ENCODE results near the gene GSTM4.
"Not testable (repeated sequence)": the region's sequence is repeated elsewhere in the genome, so short reads cannot be mapped to it uniquely, and the experiment has no call there.

GSTM4 gene

DNA sequence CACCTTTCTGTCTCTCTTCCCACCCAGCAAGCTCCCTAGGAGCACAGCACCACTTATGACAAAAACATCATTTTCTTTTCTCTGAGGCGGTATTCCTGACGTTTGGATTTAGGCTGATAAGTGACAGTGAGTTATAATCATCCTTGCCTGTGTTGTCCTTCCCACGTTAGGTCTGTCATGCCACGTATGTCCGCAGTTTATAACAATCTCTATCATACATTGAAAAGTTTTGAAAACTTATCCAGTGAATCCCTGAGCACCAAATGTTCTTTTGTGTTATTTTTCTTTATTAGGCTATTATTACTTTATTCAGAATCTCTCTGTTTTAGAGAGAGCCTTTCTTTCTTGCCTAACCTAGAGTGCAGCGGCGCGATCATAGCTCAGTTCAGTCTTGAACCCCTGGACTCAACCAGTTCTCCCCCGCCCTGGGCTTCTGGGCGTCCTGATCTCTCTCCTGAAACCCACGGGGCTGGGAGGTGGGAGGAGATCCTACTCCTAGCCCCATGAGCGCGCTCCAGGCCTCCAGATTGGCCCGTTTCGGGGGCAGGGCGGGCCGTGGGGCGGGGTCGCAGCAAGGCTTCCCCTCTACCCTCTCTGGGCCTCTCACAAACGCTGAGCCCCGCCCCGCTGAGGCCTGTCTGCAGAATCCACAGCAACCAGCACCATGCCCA is 11.7 kb downstream of the GSTM4 start, which contains the start of gene GSTM2:
TSS of gene GSTM2 (plus strand) at position 606 of the 671 bp plus-strand sequence. CDS start at position 665, 59 bp downstream.
- DNase-seq (ENCODE audit: low read depth in 2 of 2) = peak; percentile 29 to 51

DNA sequence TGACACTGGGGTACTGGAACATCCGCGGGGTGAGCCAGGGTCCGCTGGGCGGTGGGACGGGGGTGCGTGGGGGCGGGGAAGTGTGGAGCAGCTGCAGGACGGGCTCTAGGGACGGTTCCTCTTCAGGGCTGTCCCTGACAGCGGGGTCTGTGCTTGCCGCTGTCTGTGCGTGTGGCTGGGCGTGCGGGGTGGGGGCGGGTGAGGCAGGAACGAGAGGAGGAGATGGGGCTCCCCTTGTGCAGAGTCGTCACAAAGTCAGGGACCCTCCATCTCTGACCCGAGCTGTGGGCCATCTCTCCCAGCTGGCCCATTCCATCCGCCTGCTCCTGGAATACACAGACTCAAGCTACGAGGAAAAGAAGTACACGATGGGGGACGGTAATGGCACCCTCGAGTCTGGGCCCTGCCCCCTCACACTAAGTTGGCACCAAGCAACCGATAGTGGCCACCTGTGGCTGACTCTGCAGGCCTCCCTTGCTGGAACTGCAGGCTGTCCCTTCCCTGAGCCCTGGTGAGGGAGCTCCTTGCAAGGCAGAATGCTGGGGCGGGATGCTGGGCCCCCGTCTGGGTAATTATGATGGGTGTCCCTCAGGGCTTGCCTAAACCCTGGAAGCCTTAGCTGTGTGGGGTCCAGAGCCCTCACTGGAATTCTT is 12.3 kb downstream of the GSTM4 start:
- DNase-seq (ENCODE audit: low read depth in 2 of 2) = no peak

DNA sequence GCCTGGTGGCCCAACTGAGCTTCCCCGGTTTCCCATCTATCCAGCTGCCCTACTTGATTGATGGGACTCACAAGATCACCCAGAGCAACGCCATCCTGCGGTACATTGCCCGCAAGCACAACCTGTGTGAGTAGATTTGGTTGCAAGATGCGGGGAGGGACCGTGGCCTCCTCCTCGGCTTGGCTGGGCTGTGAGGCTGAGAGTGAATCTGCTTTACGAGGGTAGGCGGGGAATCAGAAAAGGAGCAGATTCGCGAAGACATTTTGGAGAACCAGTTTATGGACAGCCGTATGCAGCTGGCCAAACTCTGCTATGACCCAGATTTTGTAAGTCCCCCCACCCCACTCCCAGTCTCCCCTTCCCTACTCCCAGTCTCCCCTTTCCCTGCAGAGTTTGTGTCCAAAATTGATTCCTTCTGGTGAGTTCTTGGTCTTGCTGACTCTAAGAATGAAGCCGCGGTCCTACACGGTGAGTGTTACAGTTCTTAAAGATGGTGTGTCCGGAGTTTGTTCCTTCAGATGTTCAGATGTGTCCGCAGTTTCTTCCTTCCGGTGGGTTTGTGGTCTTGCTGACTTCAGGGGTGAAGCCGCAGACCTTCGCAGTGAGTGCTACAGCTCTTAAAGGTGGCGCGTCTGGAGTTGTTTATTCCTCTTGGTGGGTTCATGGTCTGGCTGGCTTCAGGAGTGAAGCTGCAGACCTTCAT is 13.5 kb downstream of the GSTM4 start:
- no peak for DNase-seq (ENCODE audit: low read depth in 2 of 2)

DNA sequence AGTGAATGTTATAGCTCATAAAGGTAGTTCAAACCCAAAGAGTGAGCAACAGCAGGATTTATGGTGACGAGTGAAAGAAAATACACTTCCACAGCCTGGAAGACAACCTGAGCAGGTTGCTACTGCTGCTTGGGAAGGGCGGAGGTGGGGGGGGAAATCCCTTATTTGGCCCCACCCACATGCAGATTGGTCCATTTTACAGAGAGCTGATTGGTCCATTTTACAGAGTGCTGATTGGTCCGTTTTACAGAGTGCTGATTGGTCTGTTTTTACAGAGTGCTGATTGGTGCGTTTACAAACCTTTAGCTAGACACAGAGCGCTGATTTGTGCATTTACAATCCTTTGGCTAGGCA is 14.0 kb downstream of the GSTM4 start:
- DNase-seq (ENCODE audit: low read depth in 2 of 2) = not testable (repeated sequence)

DNA sequence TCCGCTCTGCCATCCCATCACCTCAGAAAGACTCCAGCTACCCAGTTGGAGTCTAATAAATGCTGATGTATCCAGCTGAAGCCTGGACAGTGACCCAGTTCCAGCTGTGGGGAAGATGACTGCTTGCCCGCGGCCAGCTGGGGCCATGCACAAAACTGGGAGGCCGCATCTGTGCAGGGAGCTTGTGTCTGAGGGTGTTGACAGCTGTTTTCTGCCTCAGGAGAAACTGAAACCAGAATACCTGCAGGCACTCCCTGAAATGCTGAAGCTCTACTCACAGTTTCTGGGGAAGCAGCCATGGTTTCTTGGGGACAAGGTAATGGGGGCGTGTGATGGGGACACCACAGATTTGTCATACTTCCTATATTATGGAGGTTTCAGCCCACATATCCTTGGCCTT is 15.2 kb downstream of the GSTM4 start:
- DNase-seq (ENCODE audit: low read depth in 2 of 2) = no peak

DNA sequence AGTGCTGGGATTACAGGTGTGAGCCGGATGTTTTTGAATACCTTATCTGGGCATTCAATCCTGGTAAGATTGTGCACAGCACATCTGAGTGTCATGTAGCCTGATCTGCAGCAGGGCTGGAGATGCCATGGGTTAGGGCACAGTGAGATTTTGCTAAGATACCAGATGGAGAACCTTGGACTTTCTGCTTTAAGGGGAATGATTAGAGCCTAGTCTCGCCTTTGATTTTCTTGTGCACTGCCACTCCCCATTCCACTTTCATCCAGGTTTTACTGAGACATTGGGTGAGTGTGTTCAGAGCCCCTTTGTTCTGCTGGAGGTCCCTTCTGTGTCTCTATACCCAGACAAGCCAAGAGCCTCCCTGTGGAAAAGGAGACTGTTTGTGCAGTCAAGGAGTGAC is 18.0 kb downstream of the GSTM4 start:
- DNase-seq (ENCODE audit: low read depth in 2 of 2) = not testable (repeated sequence)

DNA sequence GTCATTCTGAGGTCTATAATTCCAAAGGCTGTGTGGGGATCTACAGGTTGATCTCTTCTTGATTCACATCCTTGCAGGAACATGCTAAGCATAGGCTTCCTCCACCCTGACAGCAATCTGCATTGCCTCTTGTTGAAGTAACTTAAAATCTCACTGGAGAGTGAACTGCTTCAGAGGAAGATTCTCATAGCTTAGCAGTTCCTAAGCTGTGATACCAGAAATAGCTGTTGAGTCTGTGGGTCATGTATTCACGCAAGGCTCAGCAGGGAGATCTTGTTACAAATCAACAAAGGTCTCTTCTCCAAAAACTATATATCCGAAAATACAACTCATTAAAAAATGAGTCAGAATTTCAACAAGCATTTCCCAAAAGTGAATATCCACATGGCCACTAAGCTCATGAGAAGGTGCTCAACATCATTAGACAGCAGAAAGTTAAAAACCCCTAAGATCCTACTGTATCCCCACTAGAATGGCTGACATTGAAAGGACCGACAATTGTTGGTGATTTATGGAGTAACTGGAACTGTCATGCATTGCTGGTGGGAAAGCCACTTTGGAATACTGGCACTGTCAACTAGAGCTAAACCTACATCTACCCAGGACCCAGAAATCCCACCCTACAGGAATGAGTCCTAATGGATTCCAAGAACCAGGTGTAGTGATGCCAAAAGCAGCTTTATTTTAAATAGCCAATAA is 20.9 kb downstream of the GSTM4 start:
- DNase-seq (ENCODE audit: low read depth in 2 of 2) = not testable (repeated sequence)

DNA sequence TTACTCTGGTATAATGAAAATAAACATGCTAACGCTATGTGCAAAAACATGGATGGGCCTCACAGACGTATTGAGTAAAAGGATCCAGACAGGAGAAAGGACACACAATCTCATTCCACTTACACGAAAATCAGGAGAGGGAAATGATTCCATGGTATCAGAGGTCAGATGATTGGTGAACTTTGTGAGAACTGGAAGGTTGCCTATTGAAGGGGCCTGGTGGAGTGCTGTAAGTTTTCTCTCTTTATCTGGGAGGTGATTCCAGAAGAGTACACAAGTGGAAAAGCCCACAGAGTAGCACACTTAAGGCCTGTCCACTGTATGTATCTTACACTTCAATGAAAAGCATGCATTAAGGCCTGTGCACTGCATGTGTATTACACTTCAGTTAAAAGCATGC is 21.6 kb downstream of the GSTM4 start:
- DNase-seq (ENCODE audit: low read depth in 2 of 2) = no peak

DNA sequence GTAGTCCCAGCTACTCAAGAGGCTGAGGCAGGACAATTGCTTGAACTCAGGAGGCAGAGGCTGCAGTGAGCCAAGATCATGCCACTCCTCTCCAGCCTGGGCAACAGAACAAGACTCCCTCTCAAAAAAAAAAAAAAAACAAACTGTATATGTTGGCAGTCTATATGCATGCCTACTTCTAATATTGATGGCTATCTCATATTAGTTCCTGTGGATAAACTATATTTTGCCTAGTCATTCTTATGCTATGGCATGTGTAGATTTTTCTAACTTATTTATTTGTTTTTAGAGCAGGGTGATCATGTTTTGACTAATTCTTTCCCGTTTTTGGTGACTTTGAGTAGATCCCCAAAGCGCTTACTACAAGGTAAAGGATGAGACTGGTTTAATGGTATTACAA is 22.7 kb downstream of the GSTM4 start:
- DNase-seq (ENCODE audit: low read depth in 2 of 2) = not testable (repeated sequence)

DNA sequence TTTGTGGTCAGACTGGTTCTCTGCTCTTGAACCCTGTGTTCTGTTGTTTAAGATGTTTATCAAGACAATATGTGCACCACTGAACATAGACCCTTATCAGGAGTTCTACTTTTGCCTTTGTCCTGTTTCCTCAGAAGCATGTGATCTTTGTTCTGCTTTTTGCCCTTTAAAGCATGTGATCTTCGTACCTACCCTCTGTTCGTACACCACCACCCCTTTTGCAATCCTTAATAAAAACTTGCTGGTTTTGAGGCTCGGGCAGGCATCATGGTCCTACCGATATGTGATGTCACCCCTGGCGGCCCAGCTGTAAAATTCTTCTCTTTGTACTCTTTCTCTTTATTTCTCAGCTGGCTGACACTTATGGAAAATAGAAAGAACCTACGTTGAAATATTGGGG is 28.9 kb downstream of the GSTM4 start:
- not testable (repeated sequence) for DNase-seq (ENCODE audit: low read depth in 2 of 2)

DNA sequence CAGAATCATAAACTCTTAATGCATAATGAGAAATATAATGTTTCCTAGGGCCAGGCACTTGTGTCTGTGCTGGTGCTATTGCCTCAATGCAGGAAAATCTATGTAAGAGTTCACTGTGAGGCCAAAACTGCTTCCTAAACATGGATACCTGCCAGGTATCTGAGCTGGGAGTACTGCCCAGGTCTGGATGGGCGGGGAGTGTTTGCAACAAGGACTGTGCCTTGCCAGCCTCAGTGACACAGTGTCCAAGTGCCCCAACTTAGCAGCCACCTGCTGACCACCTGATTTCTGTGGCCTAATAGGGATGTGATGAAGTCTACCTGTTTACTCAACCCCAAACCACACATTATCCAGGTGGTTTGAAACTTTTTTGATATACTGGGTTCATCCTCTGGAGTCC is 29.5 kb downstream of the GSTM4 start:
- not testable (repeated sequence) for DNase-seq (ENCODE audit: low read depth in 2 of 2)

DNA sequence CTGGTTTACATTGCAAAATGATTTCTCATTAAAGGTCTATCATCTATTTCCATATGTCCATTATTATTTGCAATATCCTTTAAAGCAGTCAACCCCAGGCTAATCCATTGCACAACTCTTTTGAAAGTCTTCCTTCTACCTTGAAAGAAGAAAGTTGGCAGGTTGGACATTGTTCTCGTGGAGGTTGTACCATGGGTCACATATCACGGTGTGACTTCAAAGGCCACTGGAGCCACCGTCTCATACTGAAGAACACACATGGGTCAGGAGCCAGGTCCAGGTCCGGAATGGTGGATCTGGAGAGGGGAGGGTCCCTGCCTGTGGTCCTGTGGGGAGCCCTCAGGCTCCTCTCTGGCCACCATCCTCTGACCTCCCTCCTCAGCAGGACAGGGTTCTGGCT is 30.0 kb downstream of the GSTM4 start:
- DNase-seq (ENCODE audit: low read depth in 2 of 2) = not testable (repeated sequence)

DNA sequence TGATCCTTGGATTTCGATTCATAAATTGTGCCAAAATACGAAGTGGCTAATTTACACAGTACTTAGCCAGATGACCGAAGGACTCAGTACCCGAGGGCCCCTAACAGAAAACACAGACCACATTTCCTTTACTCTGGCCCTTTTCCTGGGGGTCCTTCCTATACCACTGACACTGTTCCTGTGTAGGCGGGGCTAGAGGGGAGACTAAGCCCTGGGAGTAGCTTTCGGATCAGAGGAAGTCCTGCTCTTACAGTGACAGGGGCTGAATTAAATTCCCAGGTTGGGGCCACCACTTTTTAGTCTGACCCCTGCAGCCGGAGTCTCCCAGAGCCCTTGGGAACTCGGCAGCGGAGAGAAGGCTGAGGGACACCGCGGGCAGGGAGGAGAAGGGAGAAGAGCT is 31.2 kb downstream of the GSTM4 start:
- DNase-seq (ENCODE audit: low read depth in 2 of 2) = not testable (repeated sequence)

DNA sequence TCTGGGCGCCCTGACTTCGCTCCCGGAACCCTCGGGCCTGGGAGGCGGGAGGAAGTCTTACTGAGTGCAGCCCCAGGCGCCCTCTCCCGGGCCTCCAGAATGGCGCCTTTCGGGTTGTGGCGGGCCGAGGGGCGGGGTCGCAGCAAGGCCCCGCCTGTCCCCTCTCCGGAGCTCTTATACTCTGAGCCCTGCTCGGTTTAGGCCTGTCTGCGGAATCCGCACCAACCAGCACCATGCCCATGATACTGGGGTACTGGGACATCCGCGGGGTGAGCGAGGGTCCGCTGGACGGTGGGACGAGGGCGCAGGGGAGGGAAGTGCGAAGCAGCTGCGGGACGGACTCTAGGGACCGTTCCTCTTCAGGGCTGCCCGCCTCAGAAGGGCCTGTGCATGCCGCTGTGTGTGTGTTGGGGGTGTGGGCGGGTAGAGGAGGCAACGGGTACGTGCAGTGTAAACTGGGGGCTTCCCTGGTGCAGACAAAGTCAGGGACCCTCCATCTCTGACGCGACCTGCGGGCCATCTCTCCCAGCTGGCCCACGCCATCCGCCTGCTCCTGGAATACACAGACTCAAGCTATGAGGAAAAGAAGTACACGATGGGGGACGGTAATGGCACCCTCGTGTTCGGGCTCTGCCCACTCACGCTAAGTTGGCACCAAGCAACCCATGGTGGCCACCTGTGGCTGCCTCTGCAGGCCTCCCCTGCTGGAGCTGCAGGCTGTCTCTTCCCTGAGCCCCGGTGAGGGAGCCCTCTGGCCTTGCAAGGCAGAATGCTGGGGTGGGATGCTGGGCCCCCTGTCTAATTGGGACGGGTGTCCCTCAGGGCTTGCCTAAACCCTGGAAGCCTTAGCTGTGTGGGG is 32.0 kb downstream of the GSTM4 start, which contains the start of gene GSTM1:
TSS of gene GSTM1 (plus strand) at position 177 of the 859 bp plus-strand sequence. CDS start at position 234, 57 bp downstream.
- DNase-seq (ENCODE audit: low read depth in 2 of 2) = peak in 1 of 2 donors; percentile 69

DNA sequence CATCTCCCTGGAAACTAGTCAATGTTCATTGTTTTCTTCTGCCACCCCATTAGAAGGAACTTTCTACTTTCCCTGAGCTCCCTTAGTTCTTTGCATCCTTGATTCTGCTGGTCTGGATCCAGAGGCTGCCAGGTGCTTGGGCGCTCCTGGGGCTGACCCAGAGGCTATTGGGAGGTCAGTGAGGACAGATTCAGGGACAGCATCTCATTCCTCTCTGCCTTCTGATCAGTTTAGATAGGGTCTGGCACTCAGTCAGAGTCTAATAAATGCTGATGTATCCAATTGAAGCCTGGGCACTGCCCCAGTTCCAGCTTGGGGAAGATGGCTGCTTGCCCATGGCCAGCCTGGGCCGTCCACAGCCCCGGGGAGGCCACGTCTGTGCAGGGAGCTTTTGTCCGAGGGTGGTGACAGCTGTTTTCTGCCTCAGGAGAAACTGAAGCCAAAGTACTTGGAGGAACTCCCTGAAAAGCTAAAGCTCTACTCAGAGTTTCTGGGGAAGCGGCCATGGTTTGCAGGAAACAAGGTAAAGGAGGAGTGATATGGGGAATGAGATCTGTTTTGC is 34.0 kb downstream of the GSTM4 start:
- DNase-seq (ENCODE audit: low read depth in 2 of 2) = no peak

DNA sequence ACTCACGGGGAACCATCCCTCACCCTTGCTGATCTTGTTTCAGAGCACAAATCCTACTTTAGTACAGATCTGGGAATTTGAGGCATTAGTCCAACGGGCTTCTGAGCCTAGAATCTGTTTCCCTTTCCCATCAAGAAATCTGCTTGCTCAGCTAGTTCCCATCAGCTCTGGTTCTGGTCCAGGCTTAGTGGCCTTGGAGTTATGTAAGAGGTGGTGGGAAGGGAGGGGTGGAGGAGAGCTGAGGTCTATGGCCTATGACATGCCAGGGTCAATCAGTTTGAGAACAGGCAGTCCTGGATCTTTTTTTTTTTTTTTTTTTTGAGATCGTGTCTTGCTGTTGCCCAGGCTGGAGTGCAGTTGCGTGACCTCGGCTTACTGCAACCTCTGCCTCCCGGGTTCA is 35.9 kb downstream of the GSTM4 start:
- DNase-seq (ENCODE audit: low read depth in 2 of 2) = no peak

DNA sequence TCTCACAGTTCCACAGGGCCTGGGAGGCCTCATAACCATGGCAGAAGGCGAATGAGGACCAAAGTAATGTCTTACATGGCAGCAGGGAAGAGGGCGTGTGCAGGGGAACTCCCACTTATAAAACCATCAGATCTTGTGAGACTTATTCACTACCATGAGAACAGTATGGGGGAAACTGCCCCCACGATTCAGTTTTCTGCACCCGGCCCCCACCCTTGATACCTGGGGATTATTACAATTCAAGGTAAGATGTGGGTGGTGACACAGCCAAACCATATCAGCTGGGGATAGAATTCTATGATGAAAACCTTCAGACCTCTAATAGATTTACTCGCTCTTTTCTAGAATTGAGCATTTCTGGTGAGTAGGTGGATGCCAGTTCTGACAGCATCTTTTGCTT is 38.5 kb downstream of the GSTM4 start:
- DNase-seq (ENCODE audit: low read depth in 2 of 2) = not testable (repeated sequence)

DNA sequence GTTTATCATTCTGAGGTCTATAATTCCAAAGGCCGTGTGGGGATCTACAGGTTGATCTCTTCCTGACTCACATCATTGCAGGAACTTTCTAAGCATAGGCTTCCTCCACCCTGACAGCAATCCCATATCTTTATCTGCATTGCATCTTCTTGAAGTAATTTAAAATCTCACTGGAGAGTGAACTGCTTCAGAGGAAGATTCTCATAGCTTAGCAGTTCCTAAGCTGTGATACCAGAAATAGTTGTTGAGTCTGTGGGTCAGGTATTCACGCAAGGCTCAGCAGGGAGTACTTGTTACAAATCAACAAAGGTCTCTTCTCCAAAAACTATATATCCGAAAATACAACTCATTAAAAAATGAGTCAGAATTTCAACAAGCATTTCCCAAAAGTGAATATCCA is 39.2 kb downstream of the GSTM4 start:
- not testable (repeated sequence) for DNase-seq (ENCODE audit: low read depth in 2 of 2)

DNA sequence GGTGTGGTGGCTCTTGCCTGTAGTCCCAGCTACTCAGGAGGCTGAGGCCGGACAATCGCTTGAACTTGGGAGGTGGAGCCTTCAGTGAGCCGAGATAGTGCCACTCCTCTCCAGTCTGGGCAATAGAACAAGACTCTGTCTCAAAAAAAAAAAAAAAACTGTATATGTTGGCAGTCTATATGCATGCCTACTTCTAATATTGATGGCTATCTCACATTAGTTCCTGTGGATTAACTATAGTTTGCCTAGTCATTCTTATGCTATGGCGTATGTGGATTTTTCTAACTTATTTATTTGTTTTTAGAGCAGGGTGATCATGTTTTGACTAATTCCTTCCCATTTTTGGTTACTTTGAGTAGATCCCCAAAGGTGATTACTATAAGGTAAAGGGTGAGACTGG is 41.2 kb downstream of the GSTM4 start:
- DNase-seq (ENCODE audit: low read depth in 2 of 2) = no peak

DNA sequence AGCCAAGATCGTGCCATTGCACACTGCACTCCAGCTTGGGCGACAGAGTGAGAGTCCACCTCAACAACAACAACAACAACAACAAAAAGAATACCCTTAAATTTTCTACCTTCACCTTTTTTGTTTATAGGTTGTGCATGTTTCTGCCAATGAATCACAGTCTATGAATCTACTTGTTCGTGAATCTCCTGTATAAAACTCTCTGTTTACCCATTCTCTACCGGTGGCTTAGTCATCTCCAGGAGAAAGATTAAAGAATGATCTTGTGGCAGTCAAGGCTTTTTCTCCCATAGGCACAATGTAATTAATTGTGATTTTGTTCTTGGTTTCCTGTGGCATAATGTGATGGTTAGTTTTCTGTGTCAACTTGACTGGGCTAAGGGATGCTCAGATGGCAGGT is 42.0 kb downstream of the GSTM4 start:
- DNase-seq (ENCODE audit: low read depth in 2 of 2) = not testable (repeated sequence)

DNA sequence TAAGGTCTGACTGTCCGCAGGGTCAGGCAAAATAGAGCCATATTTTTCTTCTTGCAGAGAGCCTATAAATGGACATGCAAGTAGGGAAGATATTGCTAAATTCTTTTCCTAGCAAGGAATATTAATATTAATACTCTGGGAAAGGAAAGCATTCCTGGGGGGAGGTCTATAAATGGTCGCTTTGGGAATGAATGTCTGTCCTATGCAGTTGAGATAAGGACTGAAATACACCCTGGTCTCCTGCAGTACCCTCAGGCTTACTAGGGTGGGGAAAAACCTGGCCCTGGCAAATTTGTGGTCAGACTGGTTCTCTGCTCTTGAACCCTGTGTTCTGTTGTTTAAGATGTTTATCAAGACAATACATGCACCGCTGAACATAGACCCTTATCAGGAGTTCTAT is 47.0 kb downstream of the GSTM4 start:
- DNase-seq (ENCODE audit: low read depth in 2 of 2) = not testable (repeated sequence)
